Heart right ventricle (tissue), 16 donors: ENCODE measurements around the gene INAVA. TPM values are rescaled to one million over a fixed set of nuclear protein-coding genes. Genes with fewer than 3 reads are reported as not detected.

Source experiments
- ATAC-seq, 8 donors: fragments of 200-7000 bp; cut with Tn5 transposase; one replicate each; pipeline ENCODE4 v1.9.1; 2020; ENCODE audit warnings: mild to moderate bottlenecking in 8 of 8, moderate library complexity in 8 of 8, moderate number of reproducible peaks in 1 of 8
- DNase-seq, 2 donors: peaks; one replicate each; pipeline ENCODE4 v3.0.0-alpha.2; 2020
- H3K27ac ChIP-seq, 10 donors: fragments of 200-600 bp; sonication (generic) in 2 of 10; one replicate each; pipeline versions ENCODE4 v1.5.0 to v1.8.0; 2020 to 2022; ENCODE audit warnings: mild to moderate bottlenecking in 3 of 10
- H3K27me3 ChIP-seq, 7 donors: fragments of 200-600 bp; one replicate each; pipeline ENCODE4 v1.8.0; 2021 to 2022; ENCODE audit warnings: mild to moderate bottlenecking in 2 of 7
- H3K36me3 ChIP-seq, 9 donors: fragments of 200-600 bp; sonication (generic) in 1 of 9; one replicate each; pipeline versions ENCODE4 v1.5.0 to v1.8.0; 2020 to 2022; ENCODE audit warnings: mild to moderate bottlenecking in 2 of 9
- H3K4me1 ChIP-seq, 9 donors: fragments of 200-600 bp; sonication (generic) in 1 of 9; one replicate each; pipeline versions ENCODE4 v1.5.0 to v1.8.0; 2020 to 2022; ENCODE audit warnings: mild to moderate bottlenecking in 4 of 9
- H3K4me3 ChIP-seq, 10 donors: fragments of 200-600 bp; sonication (generic) in 2 of 10; one replicate each; pipeline versions ENCODE4 v1.5.0 to v1.8.0; 2020 to 2022; ENCODE audit warnings: mild to moderate bottlenecking in 7 of 10, moderate library complexity in 2 of 10
- H3K9me3 ChIP-seq, 11 donors: fragments of 200-600 bp in 10 of 11; sonication (generic) in 2 of 11; one replicate each; pipeline versions ENCODE4 v1.5.0 to v1.8.0; 2013 to 2022; ENCODE audit warnings: mild to moderate bottlenecking in 2 of 11, control low read depth in 1 of 11, moderate library complexity in 1 of 11
- whole genome bisulfite sequencing, 2 donors: extraction: QIAGEN DNeasy Blood & Tissue Kit; methylation state at CpG; one replicate each; pipeline ENCODE4 v1.1.7; 2013; ENCODE audit warnings: inconsistent platforms in 1 of 2; 5-methylcytosine and 5-hydroxymethylcytosine counted together
- intact Hi-C, 10 donors: fragments of 100-400 bp; cut with DNase I; formaldehyde crosslinking; loops; one replicate each; pipeline versions ENCODE4 v1.11.1 to v1.14.2; 2022
- polyA plus RNA-seq, 2 donors: library from polyadenylated mRNA; stranded (reverse); fragments of 200-250 nt; gene quantifications; one replicate each; pipeline ENCODE4 v1.2.3, GENCODE V29; 2013
- total RNA-seq, 10 donors: library from RNA; stranded (reverse); fragmentation: NEBNext Ultra II Directional in 3 of 10; extraction: Animal tissue kit (Norgen Biotek cat#: 25700) in 3 of 10; gene quantifications; one replicate each; pipeline versions ENCODE4 v1.2.1 to v1.2.4, GENCODE V29; 2021 to 2023
- TF ChIP-seq, protein P1 (sequence below), 9 donors: fragments of 200-600 bp; sonication (generic) in 2 of 9; IDR thresholded peaks; one replicate each; pipeline versions ENCODE4 v1.5.0 to v1.8.0; 2021 to 2022; ENCODE audit warnings: antibody characterized with exemption in 9 of 9, mild to moderate bottlenecking in 5 of 9, moderate library complexity in 1 of 9
- donor health status: Arrhythmogenic right ventricular cardiomyopathy.
- donor health status: ischemic (EF 13 %, LVEDD 7.1; RV severe dilation, severe dysfunction).
- donor health status: healthy with polysubstance abuse.
- donor health status: DM: no; HTN: yes; CAD: no.
- donor health status: DM: no; HTN: no; CAD: no.
- donor health status: ischemic (EF 25% LVEDD 6.9; RV normal size, moderate dysfunction).
- donor health status: ischemic (EF 25% LVEDD 5.7; RV mildly dilated, moderate dysfunction).
- donor health status: healthy.
- donor health status: DM: yes; HTN: yes; CAD: no.
- donor health status: Ischemic cardiomyopathy.
- donor health status: ischemic (EF 35%, LVEDD 5.7; RV mildly dilated, moderate dysfunction).
- donor health status: nonischemic (EF 11% LVEDD 7.7; RV severe dilation, severe dysfunction).
- donor health status: DM: yes; HTN: yes; CAD: no.
- donor health status: PGD.
- donor health status: ischemic (EF 29% LVEDD 5.4; RV normal size, mild dysfunction).
- donor health status: nonischemic (EF 23%, LVEDD 6.1; RV moderate dilation, normal function).

The INAVA gene
- total and polyA plus RNA-seq, 12 donors: 0.01 to 0.29 (median 0.11) TPM; not detected in 7

- no peak for DNase-seq
- Histone ChIP-seq H3K9me3 (no peaks in the 10 kb centered on the region), H3K4me1 (peaks cover 4 to 35% (median 13%) of the 10 kb centered on the region in 9 donors), H3K27me3 (peaks cover 0 to 58% (median 45%) of the 10 kb centered on the region in 7 donors), H3K4me3 (no peak overlapping the region), H3K27ac (no peak overlapping the region), H3K36me3 (no peaks in the 10 kb centered on the region)
- WGBS, 2 donors: 54 to 56% methylated on average over 4 of the region's 4 CpGs
- TF ChIP-seq, protein P1, sequence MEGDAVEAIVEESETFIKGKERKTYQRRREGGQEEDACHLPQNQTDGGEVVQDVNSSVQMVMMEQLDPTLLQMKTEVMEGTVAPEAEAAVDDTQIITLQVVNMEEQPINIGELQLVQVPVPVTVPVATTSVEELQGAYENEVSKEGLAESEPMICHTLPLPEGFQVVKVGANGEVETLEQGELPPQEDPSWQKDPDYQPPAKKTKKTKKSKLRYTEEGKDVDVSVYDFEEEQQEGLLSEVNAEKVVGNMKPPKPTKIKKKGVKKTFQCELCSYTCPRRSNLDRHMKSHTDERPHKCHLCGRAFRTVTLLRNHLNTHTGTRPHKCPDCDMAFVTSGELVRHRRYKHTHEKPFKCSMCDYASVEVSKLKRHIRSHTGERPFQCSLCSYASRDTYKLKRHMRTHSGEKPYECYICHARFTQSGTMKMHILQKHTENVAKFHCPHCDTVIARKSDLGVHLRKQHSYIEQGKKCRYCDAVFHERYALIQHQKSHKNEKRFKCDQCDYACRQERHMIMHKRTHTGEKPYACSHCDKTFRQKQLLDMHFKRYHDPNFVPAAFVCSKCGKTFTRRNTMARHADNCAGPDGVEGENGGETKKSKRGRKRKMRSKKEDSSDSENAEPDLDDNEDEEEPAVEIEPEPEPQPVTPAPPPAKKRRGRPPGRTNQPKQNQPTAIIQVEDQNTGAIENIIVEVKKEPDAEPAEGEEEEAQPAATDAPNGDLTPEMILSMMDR (IDR thresholded peaks at IDR 0.05): no peak
- intact Hi-C loops: no loop called here
- ATAC-seq: no peak
These were observed 2.2 kb upstream of the INAVA start for GRCh38 chr1:200892546-200892945.

DNA sequence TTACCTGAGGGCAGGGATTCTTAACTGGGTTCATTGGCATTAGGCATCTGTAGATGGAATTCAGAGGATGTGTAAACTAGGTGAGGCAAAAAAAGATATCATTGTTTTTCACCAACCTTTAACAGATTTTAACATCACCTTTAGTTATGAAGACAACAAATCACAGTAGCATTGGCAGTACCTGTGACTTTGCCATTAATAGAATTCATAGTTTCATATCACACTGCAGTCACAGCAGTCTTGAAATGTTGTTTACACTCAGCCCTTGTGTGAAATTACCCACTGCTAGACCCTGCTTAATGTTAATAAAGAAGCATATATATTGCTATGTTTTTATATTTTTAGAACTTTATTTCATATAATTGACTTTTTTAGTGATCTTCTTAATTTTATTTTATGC, 1.7 kb upstream of the INAVA start:
- Histone ChIP-seq H3K36me3 (no peaks in the 10 kb centered on the region), H3K9me3 (no peaks in the 10 kb centered on the region), H3K27me3 (peaks cover 0 to 56% (median 42%) of the 10 kb centered on the region in 7 donors), H3K27ac (no peak overlapping the region), H3K4me1 (peaks cover 4 to 31% (median 13%) of the 10 kb centered on the region in 9 donors), H3K4me3 (no peak overlapping the region)
- ATAC-seq (no peak), DNase-seq (no peak)
- intact Hi-C loops: no loop called here
- TF ChIP-seq, protein P1 (IDR thresholded peaks at IDR 0.05): no peak

GRCh38 chr1:200893411-200893901, 1.2 kb upstream of the INAVA start:
- Histone ChIP-seq H3K4me3 (no peak overlapping the region), H3K27ac (no peak overlapping the region), H3K36me3 (no peaks in the 10 kb centered on the region), H3K9me3 (no peaks in the 10 kb centered on the region), H3K27me3 (peaks cover 0 to 51% (median 39%) of the 10 kb centered on the region in 7 donors), H3K4me1 (peaks cover 4 to 26% (median 13%) of the 10 kb centered on the region in 9 donors)
- no peak for ATAC-seq
- TF ChIP-seq, protein P1 (IDR thresholded peaks at IDR 0.05): no peak
- DNase-seq: no peak
- intact Hi-C loops: no loop called here
- WGBS, 2 donors: 81 to 93% methylated on average over 6 of the region's 6 CpGs

GRCh38 chr1:200895443-200895789, 716 bp downstream of the INAVA start:
- TF ChIP-seq, protein P1 (IDR thresholded peaks at IDR 0.05): no peak
- Histone ChIP-seq H3K4me3 (no peak overlapping the region), H3K27ac (no peak overlapping the region), H3K27me3 (peaks cover 0 to 37% (median 24%) of the 10 kb centered on the region in 7 donors), H3K36me3 (no peaks in the 10 kb centered on the region), H3K9me3 (no peaks in the 10 kb centered on the region), H3K4me1 (peaks cover 4 to 21% (median 13%) of the 10 kb centered on the region in 9 donors)
- WGBS, 2 donors: 88 to 91% methylated on average over 8 of the region's 8 CpGs
- intact Hi-C loops: no loop called here
- DNase-seq: no peak
- no peak for ATAC-seq
